Epithelial cell of proximal tubule (primary cell): ENCODE results near the gene GLRA1. TPM values are rescaled to one million over a fixed set of nuclear protein-coding genes. Genes with fewer than 3 reads are reported as not detected.

ENCODE experiments used
- DNase-seq: peaks from one replicate; pipeline ENCODE4 v3.0.0-alpha.2; 2011; ENCODE audit warnings: low read depth
- H3K4me3 ChIP-seq: 2 replicates; pipeline ENCODE4 v1.5.1; 2011; ENCODE audit warnings: low read depth, mild to moderate bottlenecking, low read length
- total RNA-seq: library from RNA; depleted of rRNA; stranded (reverse); fragments of >200 nt; gene quantifications from 2 replicates; pipeline ENCODE4 v1.2.3, GENCODE V29; 2015
- TF ChIP-seq, protein P1 (sequence below): conservative IDR thresholded peaks from 2 replicates; pipeline ENCODE4 v1.5.1; 2012; ENCODE audit warnings: low read depth, mild to moderate bottlenecking, low read length

GLRA1 gene
- total RNA-seq, 1 donor from 2014 or later = not detected

DNA sequence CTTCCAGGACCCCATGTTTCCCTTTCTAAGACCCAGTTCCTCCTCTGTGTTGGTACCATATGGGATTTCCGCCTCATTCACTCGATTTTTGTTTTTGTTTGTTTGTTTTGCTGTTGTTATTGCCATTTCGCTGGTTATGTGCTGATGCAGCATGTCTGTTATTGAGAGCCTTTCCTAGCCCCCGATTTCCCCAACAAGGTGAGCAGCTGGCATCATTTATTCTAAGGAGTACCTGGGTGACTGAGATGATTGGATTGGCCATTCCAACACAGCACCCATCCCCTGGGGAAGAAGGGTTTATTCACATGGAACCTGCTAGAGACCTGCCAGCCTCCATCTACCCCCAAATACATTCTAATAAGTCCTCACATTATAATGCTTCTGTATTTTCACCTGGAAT lies 2.7 kb downstream of the GLRA1 start:
- TF ChIP-seq, protein P1, sequence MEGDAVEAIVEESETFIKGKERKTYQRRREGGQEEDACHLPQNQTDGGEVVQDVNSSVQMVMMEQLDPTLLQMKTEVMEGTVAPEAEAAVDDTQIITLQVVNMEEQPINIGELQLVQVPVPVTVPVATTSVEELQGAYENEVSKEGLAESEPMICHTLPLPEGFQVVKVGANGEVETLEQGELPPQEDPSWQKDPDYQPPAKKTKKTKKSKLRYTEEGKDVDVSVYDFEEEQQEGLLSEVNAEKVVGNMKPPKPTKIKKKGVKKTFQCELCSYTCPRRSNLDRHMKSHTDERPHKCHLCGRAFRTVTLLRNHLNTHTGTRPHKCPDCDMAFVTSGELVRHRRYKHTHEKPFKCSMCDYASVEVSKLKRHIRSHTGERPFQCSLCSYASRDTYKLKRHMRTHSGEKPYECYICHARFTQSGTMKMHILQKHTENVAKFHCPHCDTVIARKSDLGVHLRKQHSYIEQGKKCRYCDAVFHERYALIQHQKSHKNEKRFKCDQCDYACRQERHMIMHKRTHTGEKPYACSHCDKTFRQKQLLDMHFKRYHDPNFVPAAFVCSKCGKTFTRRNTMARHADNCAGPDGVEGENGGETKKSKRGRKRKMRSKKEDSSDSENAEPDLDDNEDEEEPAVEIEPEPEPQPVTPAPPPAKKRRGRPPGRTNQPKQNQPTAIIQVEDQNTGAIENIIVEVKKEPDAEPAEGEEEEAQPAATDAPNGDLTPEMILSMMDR = no peak
- no peak overlapping the region for H3K4me3 ChIP-seq
- DNase-seq = no peak

DNA sequence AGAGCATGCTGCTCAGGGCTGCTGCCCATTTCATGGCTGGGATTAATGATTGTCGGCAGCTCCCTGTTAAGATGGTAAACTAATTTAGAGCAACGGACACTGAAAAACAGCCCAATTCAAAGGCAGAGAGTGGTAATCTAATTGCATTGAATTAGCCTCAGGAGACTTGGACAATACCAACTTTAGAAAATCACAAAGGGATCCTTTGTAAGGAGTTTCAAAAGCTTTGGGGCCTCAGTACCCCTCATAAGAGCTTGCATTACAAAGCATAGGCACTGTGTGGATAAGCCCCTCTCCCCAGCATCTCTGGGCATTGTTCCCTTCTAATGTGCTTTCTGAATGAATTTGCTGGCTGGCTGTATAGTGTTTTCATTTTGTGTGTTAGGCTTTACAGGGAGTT lies 6.7 kb downstream of the GLRA1 start:
- H3K4me3 ChIP-seq = no peak overlapping the region
- no peak for DNase-seq
- TF ChIP-seq, protein P1 = no peak

DNA sequence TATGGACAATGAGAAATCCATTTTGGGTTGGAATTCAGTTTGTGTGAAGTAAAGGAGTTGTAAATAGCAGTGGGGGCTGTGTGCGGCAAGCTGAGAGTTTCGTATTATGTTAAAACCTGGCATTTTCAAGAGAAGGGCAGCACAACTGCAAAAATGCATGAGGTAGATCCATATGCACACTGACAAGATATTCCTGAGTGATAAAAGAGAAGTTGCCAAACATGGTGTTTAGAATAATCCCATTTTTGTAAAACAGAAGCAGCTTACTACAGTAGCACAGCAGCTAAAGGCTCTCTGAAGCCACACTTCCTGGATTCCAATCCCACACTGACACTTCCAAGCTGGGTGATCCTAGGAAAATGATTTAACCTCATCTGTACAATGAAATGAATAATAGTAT lies 11.2 kb downstream of the GLRA1 start:
- no peak overlapping the region for H3K4me3 ChIP-seq
- TF ChIP-seq, protein P1 = no peak
- no peak for DNase-seq

DNA sequence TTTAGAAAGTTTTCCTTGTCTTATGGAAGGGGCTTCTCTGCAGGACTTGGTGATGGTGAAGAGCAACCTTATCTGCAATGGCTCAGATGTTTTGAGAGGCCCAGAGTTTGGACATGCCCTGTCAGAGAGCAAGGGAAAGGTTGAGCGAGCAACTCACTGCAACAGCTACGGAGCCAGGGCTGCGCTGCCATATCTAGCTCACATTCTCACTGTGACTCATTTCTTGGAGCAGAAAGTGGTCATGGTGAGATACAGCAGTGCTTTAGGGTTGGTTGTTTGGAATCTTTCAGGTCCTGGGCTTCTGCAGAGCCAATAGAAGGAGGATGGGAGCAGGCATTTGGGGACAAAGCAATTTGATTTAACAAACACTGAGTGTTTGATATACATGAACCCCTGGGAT lies 12.3 kb downstream of the GLRA1 start:
- TF ChIP-seq, protein P1 = no peak
- no peak overlapping the region for H3K4me3 ChIP-seq
- no peak for DNase-seq

DNA sequence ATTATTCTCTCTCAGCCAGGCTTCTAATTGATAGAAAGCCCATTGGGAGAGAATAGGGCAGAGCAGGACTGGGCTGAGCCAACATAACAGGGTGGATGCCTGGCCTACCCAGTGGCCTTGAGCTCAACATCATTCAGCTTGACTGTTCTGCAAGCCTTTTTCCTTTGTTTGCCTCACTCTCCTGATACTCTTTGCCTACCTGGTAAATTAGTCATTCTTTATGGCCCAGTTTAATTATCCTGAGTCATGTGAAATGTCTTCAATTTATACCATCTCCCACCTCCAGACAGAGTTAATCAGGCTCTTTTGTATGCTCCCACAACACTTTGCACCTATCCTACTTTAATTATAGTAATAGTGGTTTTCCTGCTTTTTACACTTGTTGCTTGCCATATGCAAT lies 13.6 kb downstream of the GLRA1 start:
- H3K4me3 ChIP-seq = no peak overlapping the region
- DNase-seq = no peak
- TF ChIP-seq, protein P1 = no peak

DNA sequence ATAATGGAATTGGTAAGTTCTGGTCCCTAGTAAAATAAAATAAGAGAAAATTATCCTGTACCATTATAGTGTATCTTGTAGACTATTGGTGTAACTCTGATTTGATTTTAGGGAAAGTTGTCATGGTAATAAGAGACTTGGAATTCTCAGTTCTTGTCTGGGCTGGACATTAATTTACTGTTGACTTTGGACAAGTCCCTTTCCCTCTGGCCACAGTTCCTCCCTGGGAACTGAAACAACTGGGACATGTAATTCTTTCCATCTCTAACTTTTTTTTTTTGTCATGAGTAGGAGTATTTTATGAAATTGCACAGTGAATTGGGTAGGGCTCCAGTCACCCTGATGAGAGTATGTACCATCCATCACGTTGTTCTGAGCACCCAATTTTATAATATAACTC lies 15.0 kb downstream of the GLRA1 start:
- TF ChIP-seq, protein P1 = no peak
- no peak for DNase-seq
- no peak overlapping the region for H3K4me3 ChIP-seq

DNA sequence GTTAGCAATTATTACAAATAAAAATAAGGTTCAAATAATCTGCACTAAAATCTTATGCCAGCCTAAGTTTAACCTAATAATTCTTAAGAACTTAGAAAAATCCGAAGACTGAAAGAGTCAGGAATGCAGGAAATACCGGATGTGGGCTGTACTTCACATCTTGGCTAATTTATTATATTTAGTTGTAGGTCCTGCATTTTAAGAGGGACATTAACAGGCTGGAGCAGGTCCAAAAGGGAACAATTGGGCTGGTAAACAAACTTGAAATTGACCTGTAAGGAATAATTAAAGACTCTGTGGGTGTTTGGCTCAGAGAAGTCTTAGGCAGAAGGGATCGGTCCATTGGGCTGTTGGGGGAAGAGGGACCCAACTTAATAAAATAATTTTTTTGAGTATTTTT lies 18.4 kb downstream of the GLRA1 start:
- TF ChIP-seq, protein P1 = no peak
- DNase-seq = no peak
- H3K4me3 ChIP-seq = no peak overlapping the region
